NCI-H524 treated with DMSO at 0.1 percent for 48 hours (cell line): ENCODE measurements around the gene FXYD5.
A peak's percentile ranks its signal among the peaks of the same experiment; 100 is the strongest.

Source experiments
- DNase-seq: peaks from one replicate; lab custom pipeline; 2025; lab: John Stamatoyannopoulos, UW

The FXYD5 gene

GRCh38 chr19:35154525-35155406 is at the start of gene FXYD5:
TSS of gene FXYD5 (plus strand) at chr19:35154735. CDS start at chr19:35155551, 816 bp downstream.
- DNase-seq, result no peak

- DNase-seq, result no peak
These were observed 49.5 kb upstream of the FXYD5 start for GRCh38 chr19:35105047-35105410.

GRCh38 chr19:35105411-35106290 is 48.9 kb upstream of the FXYD5 start:
- no peak for DNase-seq

- DNase-seq, result no peak
These were observed 48.3 kb upstream of the FXYD5 start for GRCh38 chr19:35106291-35106583.

GRCh38 chr19:35106898-35107541 is 47.5 kb upstream of the FXYD5 start:
- DNase-seq, result no peak

GRCh38 chr19:35107545-35107944 is 47.0 kb upstream of the FXYD5 start:
- no peak for DNase-seq

- DNase-seq, result no peak
These were observed 45.8 kb upstream of the FXYD5 start for GRCh38 chr19:35108730-35109129.

GRCh38 chr19:35109395-35110112 is 45.0 kb upstream of the FXYD5 start:
- no peak for DNase-seq

DNA sequence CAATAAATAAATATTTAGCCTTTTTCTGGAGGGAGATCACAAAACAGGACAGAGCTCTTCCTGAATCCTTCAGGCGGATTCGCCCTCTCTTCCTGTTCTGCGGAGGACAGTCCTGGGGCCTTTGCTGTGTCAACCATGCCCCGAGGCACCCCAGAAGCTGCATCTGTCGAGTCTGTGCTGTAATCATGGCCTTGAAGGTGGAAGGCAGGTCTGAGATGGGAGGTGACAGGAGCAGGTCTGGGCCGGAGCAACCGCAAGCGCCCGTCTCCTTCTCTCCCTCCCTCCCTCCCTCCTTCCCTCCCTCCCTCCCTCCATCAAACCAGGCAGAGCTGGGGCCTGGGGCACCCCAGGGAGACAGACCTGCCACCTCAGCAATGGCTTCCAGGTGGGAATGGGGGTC is 43.6 kb upstream of the FXYD5 start:
- DNase-seq, result no peak

DNA sequence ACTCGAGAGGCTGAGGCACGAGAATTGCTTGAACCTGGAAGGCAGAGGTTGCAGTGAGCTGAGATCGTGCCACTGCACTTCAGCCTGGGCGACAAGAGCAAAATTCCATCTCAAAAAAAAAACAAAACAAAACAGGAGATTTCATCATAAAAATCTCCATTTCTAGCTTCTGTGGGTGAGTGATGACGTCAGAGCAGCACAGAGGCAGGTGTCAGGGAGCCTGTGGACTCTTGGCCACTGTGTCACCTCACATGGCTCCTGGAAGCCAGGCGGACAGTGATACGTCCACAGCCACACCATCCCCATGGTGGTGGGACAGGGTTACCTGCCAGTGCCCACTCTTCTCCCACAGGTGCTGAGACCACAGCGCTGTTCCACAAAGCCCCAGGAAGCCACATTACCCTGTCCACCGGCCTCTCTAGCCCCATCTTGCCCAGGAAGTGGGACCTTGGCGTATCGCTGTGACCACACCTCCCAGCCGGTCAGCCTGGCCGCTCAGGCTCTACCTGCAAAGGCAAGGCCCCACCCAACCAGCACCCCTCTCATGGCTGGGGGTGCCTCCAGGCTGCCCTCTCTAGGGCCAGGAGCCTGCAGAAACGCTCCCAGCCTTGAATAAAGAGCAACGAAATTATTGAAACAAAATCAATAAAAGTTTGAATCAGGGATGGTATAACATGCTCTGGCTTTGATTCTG is 41.4 kb upstream of the FXYD5 start:
- no peak for DNase-seq

DNA sequence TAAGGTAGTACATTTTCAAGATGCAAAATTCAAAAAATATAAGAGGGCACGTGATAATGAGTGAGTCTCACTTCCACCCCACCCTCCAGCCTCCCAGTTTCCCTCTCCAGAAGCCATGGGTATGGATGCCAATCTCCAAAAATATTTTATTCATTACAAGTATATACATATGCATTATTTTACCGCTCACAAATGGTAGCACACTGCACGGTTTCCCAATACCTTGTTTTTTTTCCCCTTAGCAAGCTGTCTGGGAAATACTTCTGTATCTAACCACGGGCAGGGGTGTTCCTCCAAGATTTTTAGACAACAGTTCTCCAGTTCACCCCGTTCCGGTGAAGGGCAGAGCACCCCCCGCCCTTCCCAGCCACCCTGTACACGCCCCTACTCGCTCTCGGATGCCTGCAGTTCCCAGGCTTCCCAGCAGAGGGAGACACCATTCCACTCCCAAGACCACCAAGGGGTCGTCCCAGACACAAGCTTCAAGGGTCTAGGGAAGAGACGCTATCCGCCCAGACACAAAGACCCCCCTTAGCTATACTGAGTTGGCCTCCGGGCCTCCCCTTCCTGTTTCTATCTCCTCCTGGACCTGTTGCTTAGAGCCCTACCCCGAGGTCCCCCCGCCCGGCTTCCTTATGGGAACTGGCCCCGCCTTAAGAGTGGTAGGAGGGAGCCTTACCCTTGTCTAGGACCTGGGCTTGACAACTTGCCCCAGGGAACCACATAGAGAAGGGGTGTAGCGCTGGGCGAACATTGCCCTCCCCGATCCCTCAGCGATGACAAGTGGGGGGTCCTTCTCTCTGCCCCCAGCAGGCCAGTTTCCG is 40.0 kb upstream of the FXYD5 start:
- no peak for DNase-seq

GRCh38 chr19:35115177-35115951 is 39.2 kb upstream of the FXYD5 start, which contains the start of gene FXYD3:
TSS of gene FXYD3 (plus strand) at chr19:35115823. CDS start at chr19:35119377, 3,554 bp downstream.
- no peak for DNase-seq

GRCh38 chr19:35116072-35116801 is 38.3 kb upstream of the FXYD5 start:
- DNase-seq, result no peak

DNA sequence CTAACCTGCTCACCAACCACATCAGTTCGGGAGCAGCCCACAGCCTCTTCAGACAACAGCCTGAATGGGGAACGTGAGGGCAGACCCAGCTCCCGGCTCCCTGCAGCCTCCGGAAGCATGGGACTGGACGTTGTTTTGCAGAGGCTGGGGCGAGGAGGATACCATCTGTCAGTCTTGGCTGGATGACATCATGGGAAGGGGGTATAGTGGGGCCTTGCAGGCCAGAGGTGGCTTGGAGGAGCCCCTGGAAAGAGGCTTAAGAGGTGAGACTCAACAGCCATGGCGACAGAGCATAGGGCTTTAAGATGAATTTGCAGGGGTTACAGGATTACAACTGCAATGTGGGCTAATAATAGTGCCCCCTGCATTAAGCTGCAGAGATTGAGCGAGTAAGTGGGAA is 37.4 kb upstream of the FXYD5 start:
- peak; percentile 80 for DNase-seq

DNA sequence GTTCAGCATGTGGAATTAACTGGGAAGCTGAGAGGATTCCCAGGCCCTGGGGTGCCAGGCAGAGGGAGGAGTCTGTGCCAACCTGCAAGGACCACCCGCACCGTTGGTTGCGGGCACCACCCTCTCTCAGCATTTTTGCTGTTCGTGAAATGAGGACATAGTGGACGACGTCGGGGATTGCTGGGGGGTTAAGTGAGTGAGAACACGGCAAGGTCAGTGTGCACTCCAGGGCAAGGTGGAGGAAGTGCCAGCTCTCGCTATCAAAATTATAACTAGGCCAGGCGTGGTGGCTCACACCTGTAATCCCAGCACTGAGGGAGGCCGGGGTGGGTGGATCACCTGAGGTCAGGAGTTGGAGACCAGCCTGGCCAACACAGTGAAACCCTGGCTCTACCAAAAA is 36.7 kb upstream of the FXYD5 start:
- DNase-seq, result no peak

GRCh38 chr19:35118268-35119020 is 36.1 kb upstream of the FXYD5 start:
- no peak for DNase-seq

DNA sequence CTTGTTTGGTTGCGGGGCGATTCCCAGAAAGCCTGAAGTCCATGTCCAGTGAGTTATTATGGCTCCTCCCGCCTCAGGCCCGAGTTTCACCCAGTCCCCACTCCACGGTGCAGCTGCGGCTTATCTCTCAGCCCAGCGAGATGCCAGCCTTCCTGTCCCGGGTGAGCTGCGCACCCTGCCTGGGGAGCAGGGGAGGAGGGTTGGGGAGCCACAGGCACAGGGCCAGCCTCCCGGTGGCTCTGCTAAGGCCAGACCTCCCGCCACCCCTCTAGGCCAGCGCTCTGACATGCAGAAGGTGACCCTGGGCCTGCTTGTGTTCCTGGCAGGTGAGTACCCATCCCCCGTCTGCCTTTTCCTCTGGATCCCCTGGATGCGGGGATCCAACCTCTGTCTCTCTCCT is 35.4 kb upstream of the FXYD5 start:
- DNase-seq, result no peak

- no peak for DNase-seq
These were observed 34.9 kb upstream of the FXYD5 start for GRCh38 chr19:35119578-35120155.
